Lower leg skin (tissue), 3 donors: ENCODE data around the gene C1QL4.

Experiments
- CTCF ChIP-seq, 3 donors: fragments of 450-650 bp; IDR thresholded peaks; one replicate each; pipeline ENCODE4 v1.5.1; 2016; ENCODE audit warnings: antibody characterized with exemption in 3 of 3, mild to moderate bottlenecking in 3 of 3, moderate library complexity in 2 of 3
- POLR2A ChIP-seq, 2 donors: fragments of 450-650 bp; IDR thresholded peaks; one replicate each; pipeline ENCODE4 v1.6.1; 2016 to 2017; ENCODE audit warnings: antibody characterized with exemption in 2 of 2, mild to moderate bottlenecking in 1 of 2, moderate library complexity in 1 of 2

- no peak for TF ChIP-seq CTCF (IDR thresholded peaks at IDR 0.05)
- TF ChIP-seq POLR2A (IDR thresholded peaks at IDR 0.05): no peak
Measured at GRCh38 chr12:49369411-49370145, 32.6 kb upstream of the C1QL4 start.
